ENCODE results near the gene CRYGA.

CRYGA gene

DNA sequence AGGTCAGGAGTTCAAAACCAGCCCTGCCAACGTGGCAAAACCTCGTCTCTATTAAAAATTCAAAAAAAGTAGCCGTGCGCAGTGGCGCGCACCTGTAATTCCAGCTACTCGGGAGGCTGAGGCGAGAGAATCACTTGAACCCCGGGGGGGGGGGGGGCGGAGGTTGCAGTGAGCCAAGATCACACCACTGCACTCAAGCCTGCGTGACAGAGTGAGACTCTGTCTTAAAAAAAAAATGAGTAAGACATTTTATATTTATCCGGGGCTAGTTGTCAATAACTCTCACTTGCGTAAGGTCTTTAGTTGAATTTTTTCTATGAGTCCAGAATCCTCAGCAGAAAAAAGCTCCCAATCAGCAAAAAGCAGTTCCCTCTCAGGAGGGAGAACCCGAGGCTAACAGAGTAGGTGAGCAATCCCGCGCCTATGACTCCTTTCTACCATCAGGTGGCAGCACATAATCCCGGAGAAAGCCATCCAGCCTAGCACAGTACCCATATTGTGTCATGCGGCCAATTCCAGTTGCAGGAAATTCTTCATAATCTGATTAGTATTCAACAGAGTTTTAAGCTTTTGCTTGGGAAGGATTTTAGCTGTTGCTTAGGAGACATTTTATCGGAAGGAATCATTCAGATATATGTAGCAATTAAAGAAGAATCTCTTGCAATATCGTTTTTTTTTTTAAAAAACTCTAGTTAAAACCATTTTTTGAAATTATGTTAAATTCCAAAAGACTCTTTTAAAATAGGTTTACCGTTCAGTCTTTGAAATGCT lies 11.9 kb upstream of the CRYGA start:
- Histone ChIP-seq H4K20me1 (ENCODE audit: insufficient read depth, low read length) (no peaks in the 10 kb centered on the region), H3K4me2 (ENCODE audit: low read length) (peak overlapping the region; percentile 40), H3K9ac (ENCODE audit: low read length) (no peak overlapping the region), H3K4me1 (ENCODE audit: low read length) (peaks cover 11% of the 10 kb centered on the region), H3K79me2 (ENCODE audit: low read length) (no peaks in the 10 kb centered on the region), H2AFZ (ENCODE audit: low read depth, low read length) (peak overlapping the region; percentile 28; the same call in 1 of the 2 replicates), H3K9me3 (ENCODE audit: insufficient read depth, low read length) (no peaks in the 10 kb centered on the region), H3K36me3 (replicated peaks; ENCODE audit: low read depth, low read length) (no peaks in the 10 kb centered on the region), H3K27ac (ENCODE audit: low read length) (no peak overlapping the region), H3K27me3 (ENCODE audit: low read depth, low read length) (peaks cover 1% of the 10 kb centered on the region), H3K4me3 (ENCODE audit: low read length) (no peak overlapping the region)
- TF ChIP-seq, protein P1, sequence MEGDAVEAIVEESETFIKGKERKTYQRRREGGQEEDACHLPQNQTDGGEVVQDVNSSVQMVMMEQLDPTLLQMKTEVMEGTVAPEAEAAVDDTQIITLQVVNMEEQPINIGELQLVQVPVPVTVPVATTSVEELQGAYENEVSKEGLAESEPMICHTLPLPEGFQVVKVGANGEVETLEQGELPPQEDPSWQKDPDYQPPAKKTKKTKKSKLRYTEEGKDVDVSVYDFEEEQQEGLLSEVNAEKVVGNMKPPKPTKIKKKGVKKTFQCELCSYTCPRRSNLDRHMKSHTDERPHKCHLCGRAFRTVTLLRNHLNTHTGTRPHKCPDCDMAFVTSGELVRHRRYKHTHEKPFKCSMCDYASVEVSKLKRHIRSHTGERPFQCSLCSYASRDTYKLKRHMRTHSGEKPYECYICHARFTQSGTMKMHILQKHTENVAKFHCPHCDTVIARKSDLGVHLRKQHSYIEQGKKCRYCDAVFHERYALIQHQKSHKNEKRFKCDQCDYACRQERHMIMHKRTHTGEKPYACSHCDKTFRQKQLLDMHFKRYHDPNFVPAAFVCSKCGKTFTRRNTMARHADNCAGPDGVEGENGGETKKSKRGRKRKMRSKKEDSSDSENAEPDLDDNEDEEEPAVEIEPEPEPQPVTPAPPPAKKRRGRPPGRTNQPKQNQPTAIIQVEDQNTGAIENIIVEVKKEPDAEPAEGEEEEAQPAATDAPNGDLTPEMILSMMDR (IDR thresholded peaks at IDR 0.05; ENCODE audit: low read depth, low read length), result peak; percentile 86
- no peak for TF ChIP-seq EZH2phosphoT487 (IDR thresholded peaks at IDR 0.05; ENCODE audit: low read depth)

DNA sequence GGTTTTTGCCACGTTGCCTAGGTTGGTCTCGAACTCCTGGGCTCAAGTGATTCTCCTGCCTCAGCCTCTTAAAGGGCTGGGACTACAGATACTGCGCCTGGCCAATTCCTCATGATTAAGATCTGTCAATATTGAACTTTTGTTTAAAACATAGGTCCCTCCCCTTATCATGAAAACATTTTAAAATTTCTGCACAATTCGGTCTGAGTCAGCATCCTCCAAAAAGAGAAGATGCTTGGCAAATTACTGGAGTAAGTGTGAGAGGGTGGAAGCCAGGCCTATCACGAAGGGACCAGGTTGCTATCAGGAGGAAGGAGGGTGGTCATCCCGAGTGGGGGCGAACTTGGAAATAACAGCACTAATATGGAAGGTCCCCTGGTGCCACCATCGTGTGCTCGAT lies 10.8 kb upstream of the CRYGA start:
- H3K79me2 ChIP-seq (ENCODE audit: low read length), result no peaks in the 10 kb centered on the region
- H3K4me2 ChIP-seq (ENCODE audit: low read length), result no peak overlapping the region
- no peak for TF ChIP-seq EZH2phosphoT487 (IDR thresholded peaks at IDR 0.05; ENCODE audit: low read depth)
- TF ChIP-seq, protein P1 (IDR thresholded peaks at IDR 0.05; ENCODE audit: low read depth, low read length), result no peak
- H3K4me1 ChIP-seq (ENCODE audit: low read length), result peaks cover 5% of the 10 kb centered on the region
- no peak overlapping the region for H3K4me3 ChIP-seq (ENCODE audit: low read length)
- H3K9ac ChIP-seq (ENCODE audit: low read length), result no peak overlapping the region
- no peaks in the 10 kb centered on the region for H4K20me1 ChIP-seq (ENCODE audit: insufficient read depth, low read length)
- H2AFZ ChIP-seq (ENCODE audit: low read depth, low read length), result no peak overlapping the region
- H3K9me3 ChIP-seq (ENCODE audit: insufficient read depth, low read length), result no peaks in the 10 kb centered on the region
- no peaks in the 10 kb centered on the region for H3K36me3 ChIP-seq (replicated peaks; ENCODE audit: low read depth, low read length)
- H3K27me3 ChIP-seq (ENCODE audit: low read depth, low read length), result peaks cover 4% of the 10 kb centered on the region
- H3K27ac ChIP-seq (ENCODE audit: low read length), result no peak overlapping the region

DNA sequence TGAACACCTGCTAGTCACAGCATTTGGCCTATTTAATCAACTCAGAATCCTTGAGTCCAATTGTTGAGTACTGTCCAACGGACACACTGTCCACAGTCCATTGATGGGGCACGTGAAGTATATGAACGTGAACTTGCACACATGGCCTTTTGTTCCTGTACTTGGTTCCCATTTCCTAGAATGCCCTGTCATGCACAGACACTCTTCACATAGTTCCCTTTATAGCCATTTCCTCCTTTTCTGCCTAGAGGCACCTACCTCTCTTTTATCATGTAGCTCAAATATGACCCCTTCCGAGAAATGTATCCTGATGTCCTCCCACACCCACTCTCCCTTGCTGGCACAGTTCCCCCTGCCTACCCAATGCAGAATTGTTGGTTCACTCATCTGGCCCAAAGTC lies 8.7 kb upstream of the CRYGA start:
- Histone ChIP-seq H3K4me1 (ENCODE audit: low read length) (peaks cover 4% of the 10 kb centered on the region; the same call in 1 of the 2 replicates), H3K36me3 (replicated peaks; ENCODE audit: low read depth, low read length) (no peaks in the 10 kb centered on the region), H3K79me2 (ENCODE audit: low read length) (no peaks in the 10 kb centered on the region), H3K9me3 (ENCODE audit: insufficient read depth, low read length) (no peaks in the 10 kb centered on the region), H3K4me3 (ENCODE audit: low read length) (no peak overlapping the region), H3K9ac (ENCODE audit: low read length) (no peak overlapping the region), H2AFZ (ENCODE audit: low read depth, low read length) (no peak overlapping the region), H4K20me1 (ENCODE audit: insufficient read depth, low read length) (no peaks in the 10 kb centered on the region), H3K27me3 (ENCODE audit: low read depth, low read length) (peaks cover 4% of the 10 kb centered on the region), H3K4me2 (ENCODE audit: low read length) (no peak overlapping the region), H3K27ac (ENCODE audit: low read length) (no peak overlapping the region)
- TF ChIP-seq EZH2phosphoT487 (IDR thresholded peaks at IDR 0.05; ENCODE audit: low read depth), result no peak
- TF ChIP-seq, protein P1 (IDR thresholded peaks at IDR 0.05; ENCODE audit: low read depth, low read length), result no peak

DNA sequence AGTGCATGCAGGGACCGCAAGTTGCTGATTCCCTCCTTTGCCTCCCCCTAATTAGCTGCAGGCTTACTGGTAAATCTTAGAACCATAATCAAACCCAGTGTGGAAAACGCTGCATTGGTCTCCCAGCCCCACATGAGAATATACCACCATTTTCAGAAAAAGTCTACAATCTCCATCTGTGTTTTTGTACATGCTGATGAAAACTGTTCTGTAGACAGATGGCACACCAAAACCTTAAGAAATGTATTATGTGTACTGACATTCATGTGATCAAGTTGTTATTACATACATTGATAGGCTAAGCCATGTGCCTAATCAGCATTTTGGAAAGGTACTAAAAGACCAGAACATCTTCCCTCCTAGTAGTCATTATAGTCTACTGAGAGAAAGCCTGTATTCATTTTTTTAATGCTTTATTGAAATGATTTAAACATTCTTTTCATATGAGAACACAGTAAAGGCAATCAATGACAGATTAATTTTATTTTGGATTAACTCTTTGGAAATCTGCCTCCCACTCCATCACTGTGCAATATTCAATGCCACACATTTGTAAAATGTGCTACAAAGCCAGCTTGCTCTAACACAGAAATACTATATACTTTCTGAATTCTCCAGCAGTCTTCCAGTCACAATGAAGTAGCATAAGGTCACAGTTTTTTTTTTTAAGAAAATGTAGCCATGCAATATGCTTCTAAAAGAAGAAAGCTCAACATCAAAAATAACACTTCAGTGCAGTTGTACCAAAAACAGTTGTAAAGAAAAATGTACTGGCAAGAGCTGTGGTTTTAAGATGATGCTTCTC lies 1.8 kb upstream of the CRYGA start:
- Histone ChIP-seq H3K36me3 (replicated peaks; ENCODE audit: low read depth, low read length) (no peaks in the 10 kb centered on the region), H3K9ac (ENCODE audit: low read length) (no peak overlapping the region), H4K20me1 (ENCODE audit: insufficient read depth, low read length) (no peaks in the 10 kb centered on the region), H3K4me2 (ENCODE audit: low read length) (no peak overlapping the region), H3K27me3 (ENCODE audit: low read depth, low read length) (peaks cover 15% of the 10 kb centered on the region), H3K79me2 (ENCODE audit: low read length) (no peaks in the 10 kb centered on the region), H2AFZ (ENCODE audit: low read depth, low read length) (no peak overlapping the region), H3K4me3 (ENCODE audit: low read length) (no peak overlapping the region), H3K4me1 (ENCODE audit: low read length) (no peaks in the 10 kb centered on the region), H3K9me3 (ENCODE audit: insufficient read depth, low read length) (no peaks in the 10 kb centered on the region), H3K27ac (ENCODE audit: low read length) (no peak overlapping the region)
- TF ChIP-seq EZH2phosphoT487 (IDR thresholded peaks at IDR 0.05; ENCODE audit: low read depth), result no peak
- TF ChIP-seq, protein P1 (IDR thresholded peaks at IDR 0.05; ENCODE audit: low read depth, low read length), result no peak

Data from OCI-LY3 (cell line).